K562 (cell line): ENCODE data around the gene TTC6. TPM values are rescaled to one million over a fixed set of nuclear protein-coding genes. Genes with fewer than 3 reads are reported as not detected.

Experiments used
- CREBBP ChIP-seq: IDR thresholded peaks from one replicate; pipeline ENCODE4 v1.6.1; 2012; ENCODE audit warnings: low read depth, mild to moderate bottlenecking, control low read depth, inconsistent platforms, low read length
- DDX20 ChIP-seq: fragments of 450-650 bp; IDR thresholded peaks from 2 replicates; pipeline ENCODE4 v1.6.1; 2016; ENCODE audit warnings: missing genetic modification characterization, low read depth, mild to moderate bottlenecking, missing compliant biosample characterization, moderate library complexity
- HMGN3 ChIP-seq: IDR thresholded peaks from 2 replicates; pipeline ENCODE4 v1.6.1; 2011; ENCODE audit warnings: borderline replicate concordance, low read depth, mild to moderate bottlenecking, mixed read lengths, low read length; ENCODE audit not compliant: insufficient read length; ENCODE audit errors: extremely low read depth
- KLF16 ChIP-seq: IDR thresholded peaks from 2 replicates; pipeline ENCODE4 v1.6.1; 2016; ENCODE audit warnings: antibody characterized with exemption
- MYBL2 ChIP-seq, 2 experiments: fragments of 450-650 bp in 1 of 2; sonication (generic) in 1 of 2; formaldehyde crosslinking in 1 of 2; IDR thresholded peaks; 2 replicates each; pipeline versions ENCODE4 v1.6.1 to v1.8.1; 2017 to 2022; ENCODE audit warnings: borderline replicate concordance in 1 of 2, inconsistent platforms in 1 of 2, low read depth in 1 of 2, mild to moderate bottlenecking in 1 of 2, missing genetic modification reagents in 1 of 2, moderate library complexity in 1 of 2
- NFIX ChIP-seq: fragments of 250-450 bp; sonication (Bioruptor Pico); IDR thresholded peaks from 2 replicates; pipeline ENCODE4 v1.4.0; 2020; ENCODE audit warnings: low read depth, mild to moderate bottlenecking, moderate library complexity
- SMARCE1 ChIP-seq: fragments of 450-650 bp; IDR thresholded peaks from 2 replicates; pipeline ENCODE4 v1.7.1; 2016; ENCODE audit warnings: mild to moderate bottlenecking
- STAG1 ChIP-seq: sonication (generic); formaldehyde crosslinking; IDR thresholded peaks from 2 replicates; pipeline ENCODE4 v1.5.0; 2020; ENCODE audit warnings: missing genetic modification reagents, borderline replicate concordance
- ZEB2 ChIP-seq: fragments of 450-650 bp; IDR thresholded peaks from 2 replicates; pipeline ENCODE4 v1.6.1; 2016
- ZFX ChIP-seq: sonication (generic); formaldehyde crosslinking; IDR thresholded peaks from 2 replicates; pipeline ENCODE4 v1.8.0; 2022; ENCODE audit warnings: mild to moderate bottlenecking, missing genetic modification reagents, moderate library complexity
- ZNF140 ChIP-seq: fragments of 250-450 bp; sonication (Bioruptor Pico); IDR thresholded peaks from 2 replicates; pipeline ENCODE4 v1.8.0; 2021; ENCODE audit warnings: moderate library complexity, mild to moderate bottlenecking, inconsistent platforms
- ZNF431 ChIP-seq: sonication (generic); formaldehyde crosslinking; IDR thresholded peaks from 2 replicates; pipeline ENCODE4 v1.8.0; 2022; ENCODE audit warnings: mild to moderate bottlenecking, missing genetic modification reagents
- polyA plus RNA-seq, 8 experiments: library from polyadenylated mRNA; depleted of rRNA in 4 of 8; stranded (reverse) in 5 of 8; unstranded in 3 of 8; fragments of >200 nt; fragmentation: Nextera tagmentation in 2 of 8; fragmentation: Illumina TruSeq in 1 of 8; extraction: Ambion mirVana in 2 of 8; extraction: Trizol in 1 of 8; gene quantifications; 2 replicates each; pipeline versions ENCODE4 v1.2.1 to v1.2.3, GENCODE V29; 2011 to 2014; ENCODE audit warnings: inconsistent platforms in 1 of 8, missing spikeins in 1 of 8
- total RNA-seq, 7 experiments: library from RNA; depleted of rRNA in 6 of 7; stranded (reverse); fragments of >200 nt in 6 of 7; fragmentation: Illumina TruSeq in 2 of 7; extraction: Trizol in 2 of 7; gene quantifications; 2 replicates each; pipeline versions ENCODE4 v1.2.1 to v1.2.3, GENCODE V29; 2011 to 2021; ENCODE audit warnings: low replicate concordance in 1 of 7
- TF ChIP-seq, protein P1 (sequence below), 2 experiments: IDR thresholded peaks; 2 replicates each; pipeline ENCODE4 v1.6.1; 2012; ENCODE audit warnings: improper control_type of control experiment in 2 of 2, low read depth in 2 of 2, low read length in 2 of 2, borderline replicate concordance in 1 of 2
- TF ChIP-seq, protein P2 (sequence below), 2 experiments: fragments of 250-450 bp in 1 of 2; fragments of 450-650 bp in 1 of 2; sonication (Bioruptor Pico) in 1 of 2; IDR thresholded peaks; 2 replicates each; pipeline versions ENCODE4 v1.6.1 to v1.8.0; 2016 to 2021; ENCODE audit warnings: mild to moderate bottlenecking in 2 of 2, moderate library complexity in 2 of 2, missing compliant biosample characterization in 1 of 2, missing genetic modification characterization in 1 of 2
- TF ChIP-seq, protein P3 (sequence below), 2 experiments: fragments of 450-650 bp; conservative IDR thresholded peaks; 2 replicates each; pipeline ENCODE4 v1.6.1; 2017; ENCODE audit warnings: mild to moderate bottlenecking in 2 of 2, moderate library complexity in 2 of 2
- TF ChIP-seq, protein P4 (sequence below): fragments of 250-450 bp; sonication (Bioruptor Pico); IDR thresholded peaks from 2 replicates; pipeline ENCODE4 v1.8.0; 2022; ENCODE audit warnings: moderate library complexity, mild to moderate bottlenecking, inconsistent platforms
- TF ChIP-seq, protein P5 (sequence below): fragments of 450-650 bp; formaldehyde crosslinking; IDR thresholded peaks from 2 replicates; pipeline ENCODE4 v1.4.0; 2020; ENCODE audit warnings: mild to moderate bottlenecking, moderate library complexity

TTC6 gene
- total and polyA plus RNA-seq, 9 of the 15 experiments (the other 6 are each of a cell fraction or from before 2014, with no cell fraction given) = 0.04 to 0.23 (median 0.08) TPM; not detected in 5

DNA sequence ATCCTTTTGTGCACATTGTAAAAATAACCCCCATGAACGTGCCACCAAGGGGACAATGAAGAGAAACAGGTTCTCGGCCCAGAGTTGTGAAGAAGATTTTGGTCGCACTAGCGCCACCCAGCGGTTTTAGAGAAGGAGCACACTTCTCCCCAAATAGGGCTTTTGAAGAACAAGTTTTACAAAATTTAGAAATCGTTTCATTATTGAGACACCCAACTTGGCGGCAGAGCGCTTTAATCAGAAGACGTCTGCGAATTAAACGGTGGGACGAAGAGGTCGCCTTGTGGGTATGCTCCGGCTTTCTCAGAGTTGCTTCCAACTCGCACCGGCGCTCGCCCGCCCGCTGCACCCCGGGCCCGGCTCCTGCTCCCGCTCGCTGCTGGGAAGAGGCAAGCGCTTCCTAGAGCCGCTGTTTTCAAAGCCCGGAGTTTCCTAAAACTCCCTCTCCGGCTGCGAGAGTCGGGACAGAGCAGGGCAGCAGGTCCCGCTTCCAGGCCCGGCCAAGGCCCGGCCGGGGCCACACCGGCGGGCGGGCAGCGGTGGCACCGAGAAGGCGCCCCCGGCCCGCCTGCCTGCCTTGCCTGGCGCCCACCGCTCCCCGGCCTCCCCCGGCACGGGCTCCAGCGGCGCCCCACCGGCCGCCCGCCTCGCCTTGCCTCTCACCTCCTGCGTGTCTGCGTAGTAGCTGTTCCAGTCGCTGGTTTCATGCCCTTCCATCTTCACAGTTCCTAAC lies 1.0 kb upstream of the TTC6 start (continued):
- TF ChIP-seq, protein P1, sequence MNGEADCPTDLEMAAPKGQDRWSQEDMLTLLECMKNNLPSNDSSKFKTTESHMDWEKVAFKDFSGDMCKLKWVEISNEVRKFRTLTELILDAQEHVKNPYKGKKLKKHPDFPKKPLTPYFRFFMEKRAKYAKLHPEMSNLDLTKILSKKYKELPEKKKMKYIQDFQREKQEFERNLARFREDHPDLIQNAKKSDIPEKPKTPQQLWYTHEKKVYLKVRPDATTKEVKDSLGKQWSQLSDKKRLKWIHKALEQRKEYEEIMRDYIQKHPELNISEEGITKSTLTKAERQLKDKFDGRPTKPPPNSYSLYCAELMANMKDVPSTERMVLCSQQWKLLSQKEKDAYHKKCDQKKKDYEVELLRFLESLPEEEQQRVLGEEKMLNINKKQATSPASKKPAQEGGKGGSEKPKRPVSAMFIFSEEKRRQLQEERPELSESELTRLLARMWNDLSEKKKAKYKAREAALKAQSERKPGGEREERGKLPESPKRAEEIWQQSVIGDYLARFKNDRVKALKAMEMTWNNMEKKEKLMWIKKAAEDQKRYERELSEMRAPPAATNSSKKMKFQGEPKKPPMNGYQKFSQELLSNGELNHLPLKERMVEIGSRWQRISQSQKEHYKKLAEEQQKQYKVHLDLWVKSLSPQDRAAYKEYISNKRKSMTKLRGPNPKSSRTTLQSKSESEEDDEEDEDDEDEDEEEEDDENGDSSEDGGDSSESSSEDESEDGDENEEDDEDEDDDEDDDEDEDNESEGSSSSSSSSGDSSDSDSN (IDR thresholded peaks at IDR 0.05; ENCODE audit: borderline replicate concordance in 1 of 2, low read depth in 2 of 2, low read length in 2 of 2) = peak; percentile 22 to 80; a peak in 1 of 4 replicates
- TF ChIP-seq SMARCE1 (no peak), ZFX (CRISPR knock-in tag) (peak; percentile 38), ZEB2 (0 out of 2 replicates have a peak, but pooled peaks have one; percentile 18), STAG1 (CRISPR knock-in tag) (no peak), DDX20 (no peak), MYBL2 (IDR thresholded peaks at IDR 0.05; ENCODE audit: low read depth) (no peak), MYBL2 (CRISPR knock-in tag; IDR thresholded peaks at IDR 0.05; ENCODE audit: borderline replicate concordance) (no peak), HMGN3 (peak; percentile 27), NFIX (CRISPR knock-in tag) (no peak), ZNF140 (CRISPR knock-in tag) (no peak), CREBBP (no peak), ZNF431 (CRISPR knock-in tag) (no peak), KLF16 (no peak)
- TF ChIP-seq, protein P2, sequence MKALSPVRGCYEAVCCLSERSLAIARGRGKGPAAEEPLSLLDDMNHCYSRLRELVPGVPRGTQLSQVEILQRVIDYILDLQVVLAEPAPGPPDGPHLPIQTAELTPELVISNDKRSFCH (CRISPR knock-in tag; IDR thresholded peaks at IDR 0.05) = no peak
- TF ChIP-seq, protein P2 (tag; IDR thresholded peaks at IDR 0.05) = 0 out of 2 replicates have a peak, but pooled peaks have one; percentile 42
- TF ChIP-seq, protein P3, sequence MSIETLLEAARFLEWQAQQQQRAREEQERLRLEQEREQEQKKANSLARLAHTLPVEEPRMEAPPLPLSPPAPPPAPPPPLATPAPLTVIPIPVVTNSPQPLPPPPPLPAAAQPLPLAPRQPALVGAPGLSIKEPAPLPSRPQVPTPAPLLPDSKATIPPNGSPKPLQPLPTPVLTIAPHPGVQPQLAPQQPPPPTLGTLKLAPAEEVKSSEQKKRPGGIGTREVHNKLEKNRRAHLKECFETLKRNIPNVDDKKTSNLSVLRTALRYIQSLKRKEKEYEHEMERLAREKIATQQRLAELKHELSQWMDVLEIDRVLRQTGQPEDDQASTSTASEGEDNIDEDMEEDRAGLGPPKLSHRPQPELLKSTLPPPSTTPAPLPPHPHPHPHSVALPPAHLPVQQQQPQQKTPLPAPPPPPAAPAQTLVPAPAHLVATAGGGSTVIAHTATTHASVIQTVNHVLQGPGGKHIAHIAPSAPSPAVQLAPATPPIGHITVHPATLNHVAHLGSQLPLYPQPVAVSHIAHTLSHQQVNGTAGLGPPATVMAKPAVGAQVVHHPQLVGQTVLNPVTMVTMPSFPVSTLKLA (conservative IDR thresholded peaks at IDR 0.05) = 0 out of 4 replicates have a peak, but pooled peaks of 1 of the 2 experiments have one; percentile 8
- TF ChIP-seq, protein P4, sequence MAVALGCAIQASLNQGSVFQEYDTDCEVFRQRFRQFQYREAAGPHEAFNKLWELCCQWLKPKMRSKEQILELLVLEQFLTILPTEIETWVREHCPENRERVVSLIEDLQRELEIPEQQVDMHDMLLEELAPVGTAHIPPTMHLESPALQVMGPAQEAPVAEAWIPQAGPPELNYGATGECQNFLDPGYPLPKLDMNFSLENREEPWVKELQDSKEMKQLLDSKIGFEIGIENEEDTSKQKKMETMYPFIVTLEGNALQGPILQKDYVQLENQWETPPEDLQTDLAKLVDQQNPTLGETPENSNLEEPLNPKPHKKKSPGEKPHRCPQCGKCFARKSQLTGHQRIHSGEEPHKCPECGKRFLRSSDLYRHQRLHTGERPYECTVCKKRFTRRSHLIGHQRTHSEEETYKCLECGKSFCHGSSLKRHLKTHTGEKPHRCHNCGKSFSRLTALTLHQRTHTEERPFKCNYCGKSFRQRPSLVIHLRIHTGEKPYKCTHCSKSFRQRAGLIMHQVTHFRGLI (CRISPR knock-in tag) = no peak
- TF ChIP-seq, protein P5, sequence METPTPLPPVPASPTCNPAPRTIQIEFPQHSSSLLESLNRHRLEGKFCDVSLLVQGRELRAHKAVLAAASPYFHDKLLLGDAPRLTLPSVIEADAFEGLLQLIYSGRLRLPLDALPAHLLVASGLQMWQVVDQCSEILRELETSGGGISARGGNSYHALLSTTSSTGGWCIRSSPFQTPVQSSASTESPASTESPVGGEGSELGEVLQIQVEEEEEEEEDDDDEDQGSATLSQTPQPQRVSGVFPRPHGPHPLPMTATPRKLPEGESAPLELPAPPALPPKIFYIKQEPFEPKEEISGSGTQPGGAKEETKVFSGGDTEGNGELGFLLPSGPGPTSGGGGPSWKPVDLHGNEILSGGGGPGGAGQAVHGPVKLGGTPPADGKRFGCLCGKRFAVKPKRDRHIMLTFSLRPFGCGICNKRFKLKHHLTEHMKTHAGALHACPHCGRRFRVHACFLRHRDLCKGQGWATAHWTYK (CRISPR knock-in tag) = no peak
